Stimulated activated CD8-positive, alpha-beta memory T cell treated with anti-CD3 and anti-CD28 coated beads, Interleukin-4, amount 100 ng/mL, for 1 hour (primary cell): ENCODE data around the gene GALE.
"Not testable (repeated sequence)": the region's sequence is repeated elsewhere in the genome, so short reads cannot be mapped to it uniquely, and the experiment has no call there.

Experiments used
- DNase-seq, 2 donors: peaks; one replicate each; pipeline ENCODE4 v3.0.0-alpha.2; 2020; ENCODE audit warnings: low read depth in 2 of 2, low spot score in 1 of 2

The GALE gene

GRCh38 chr1:23810818-23811540, 10.4 kb upstream of the GALE start:
- DNase-seq = no peak

- peak; percentile 41 to 55 for DNase-seq
These were observed 9.2 kb upstream of the GALE start for GRCh38 chr1:23809751-23810171.

GRCh38 chr1:23807453-23807852, 6.9 kb upstream of the GALE start:
- DNase-seq = no peak

GRCh38 chr1:23806280-23806679, 5.7 kb upstream of the GALE start:
- DNase-seq = no peak

- DNase-seq = no peak
These were observed 4.5 kb upstream of the GALE start for GRCh38 chr1:23805025-23805424.

- DNase-seq = no peak
These were observed 3.8 kb upstream of the GALE start for GRCh38 chr1:23804183-23804835.

- no peak for DNase-seq
These were observed 3.1 kb upstream of the GALE start for GRCh38 chr1:23803674-23804073.

- not testable (repeated sequence) for DNase-seq
These were observed 2.3 kb upstream of the GALE start for GRCh38 chr1:23802809-23803342.

- no peak for DNase-seq
These were observed 1.3 kb upstream of the GALE start for GRCh38 chr1:23801876-23802275.

GRCh38 chr1:23801338-23801748, 789 bp upstream of the GALE start:
- DNase-seq = no peak

- DNase-seq = no peak
These were observed 769 bp downstream of the GALE start for GRCh38 chr1:23799570-23800399.

GRCh38 chr1:23799255-23799569, 1.3 kb downstream of the GALE start:
- no peak for DNase-seq

- DNase-seq = no peak
These were observed 1.9 kb downstream of the GALE start for GRCh38 chr1:23798662-23799142.

GRCh38 chr1:23797478-23798448, 2.8 kb downstream of the GALE start:
- no peak for DNase-seq

- DNase-seq = no peak
These were observed 3.9 kb downstream of the GALE start for GRCh38 chr1:23796466-23797271.

GRCh38 chr1:23795676-23796465, 4.7 kb downstream of the GALE start:
- DNase-seq = no peak

- not testable (repeated sequence) for DNase-seq
These were observed 5.8 kb downstream of the GALE start for GRCh38 chr1:23794732-23795182.

GRCh38 chr1:23793861-23794731, 6.5 kb downstream of the GALE start:
- DNase-seq = no peak
